Kidney glomerular epithelial cell (primary cell): ENCODE data around the gene VSIG4.
"Not testable (repeated sequence)": the region's sequence is repeated elsewhere in the genome, so short reads cannot be mapped to it uniquely, and the experiment has no call there.

ENCODE experiments used
- DNase-seq: peaks from one replicate; lab custom pipeline; 2025; lab: John Stamatoyannopoulos, UW

The VSIG4 gene

GRCh38 chrX:66007851-66008250, 32.0 kb downstream of the VSIG4 start:
- DNase-seq: no peak

GRCh38 chrX:66005830-66006449, 33.9 kb downstream of the VSIG4 start:
- DNase-seq: no peak

GRCh38 chrX:66004928-66005829, 34.7 kb downstream of the VSIG4 start:
- DNase-seq: no peak

DNA sequence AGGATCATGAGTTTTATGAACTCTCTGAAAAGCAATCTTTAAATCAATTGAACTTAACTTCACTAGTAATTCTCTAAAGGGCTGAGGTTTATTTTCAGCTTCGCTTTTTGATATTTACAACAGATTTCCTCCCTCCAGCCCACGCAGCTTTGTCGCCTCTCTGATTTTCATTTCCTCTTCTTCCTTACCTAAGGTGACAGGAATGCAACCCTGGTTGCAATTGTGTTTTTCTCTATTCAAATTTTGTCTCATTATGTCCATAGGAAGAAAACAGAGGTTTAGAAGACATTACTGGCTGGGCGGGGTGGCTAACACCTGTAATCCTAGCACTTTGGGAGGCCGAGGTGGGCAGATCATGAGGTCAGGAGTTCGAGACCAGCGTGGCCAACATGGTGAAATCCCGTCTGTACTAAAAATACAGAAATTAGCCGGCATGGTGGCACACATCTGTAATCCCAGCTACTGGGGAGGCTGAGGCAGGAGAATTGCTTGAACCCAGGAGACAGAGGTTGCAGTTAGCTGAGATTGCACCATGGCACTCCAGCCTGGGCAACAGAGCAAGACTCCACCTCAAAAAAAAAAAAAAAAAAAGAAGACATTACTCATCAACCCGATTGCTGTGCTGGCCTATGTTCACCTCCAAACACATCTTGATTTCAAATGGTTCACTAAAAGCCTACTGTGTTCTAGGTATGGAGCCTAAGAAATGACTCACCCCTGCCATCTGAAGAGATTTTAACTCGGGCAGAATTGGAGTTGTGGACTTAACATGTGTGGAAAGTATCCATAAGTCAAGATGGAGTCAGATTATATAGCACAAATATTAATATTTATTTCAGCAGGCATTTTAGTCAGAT, 36.8 kb downstream of the VSIG4 start:
- no peak for DNase-seq

DNA sequence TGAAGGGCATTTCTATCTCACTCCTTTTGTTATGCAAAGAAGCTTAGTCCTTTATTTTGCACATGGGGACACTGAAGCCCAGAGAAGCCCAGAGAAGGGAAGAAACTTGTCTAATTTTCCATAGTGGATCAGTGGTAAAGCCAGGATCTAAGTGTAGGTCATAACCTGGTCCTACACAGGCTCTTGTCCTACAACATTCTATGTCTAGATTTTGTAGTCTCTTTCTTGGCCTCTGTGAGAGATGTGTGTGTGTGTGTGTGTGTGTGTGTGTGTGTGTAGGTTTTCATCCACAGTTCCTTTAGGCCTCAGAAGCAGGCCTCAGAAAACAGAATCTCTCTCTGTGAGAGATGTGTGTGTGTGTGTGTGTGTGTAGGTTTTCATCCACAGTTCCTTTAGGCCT, 38.3 kb downstream of the VSIG4 start:
- DNase-seq: no peak

DNA sequence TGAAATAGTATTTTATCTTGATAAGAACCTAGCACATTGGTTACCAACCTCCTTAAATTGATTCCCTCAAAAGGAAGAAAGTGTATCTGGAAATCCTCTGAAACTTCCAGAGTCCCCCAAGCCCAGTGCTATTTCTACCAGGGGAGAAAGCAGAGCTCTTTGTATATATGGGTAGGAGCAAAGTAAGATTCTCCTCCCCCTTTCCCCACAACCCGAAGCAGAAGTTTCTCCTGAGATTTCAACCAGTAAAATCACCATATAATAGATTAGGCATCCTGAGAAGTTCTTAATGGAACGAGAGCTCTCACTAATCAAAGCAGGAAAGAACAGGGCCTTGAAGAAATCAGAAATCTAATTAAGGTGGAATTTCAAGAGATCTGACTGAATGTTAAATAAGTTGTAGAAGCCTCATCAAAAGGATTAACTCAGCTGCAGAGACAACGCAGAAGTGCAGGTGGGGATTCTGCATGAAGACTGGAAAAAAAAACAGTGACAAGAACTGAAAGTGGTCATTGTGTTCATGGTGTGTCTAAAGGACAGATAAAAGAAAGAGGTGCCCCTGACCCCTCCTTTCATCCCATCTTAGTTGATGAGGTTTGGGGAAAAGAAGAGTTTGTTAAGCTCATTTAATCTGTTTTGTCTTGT, 39.1 kb downstream of the VSIG4 start:
- DNase-seq: no peak

DNA sequence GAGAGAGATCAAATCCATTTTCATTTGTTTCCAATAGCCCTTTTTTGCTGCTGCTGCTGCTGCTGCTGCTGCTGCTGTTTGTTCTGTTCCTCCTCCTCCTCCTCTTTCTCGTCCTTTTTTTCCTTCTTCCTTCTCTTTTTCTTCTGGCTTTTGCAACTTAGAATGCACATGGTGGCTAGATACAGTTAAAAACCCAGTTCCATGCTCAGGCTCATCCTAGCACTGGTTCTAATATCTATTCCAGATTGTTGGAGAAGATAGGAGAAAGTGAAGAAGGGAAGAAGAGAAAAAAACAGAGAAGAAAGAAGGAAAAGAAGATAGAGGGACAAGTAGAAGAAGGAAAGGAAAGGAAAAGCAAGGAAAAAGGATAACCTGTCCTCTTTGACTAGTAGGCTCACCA, 39.7 kb downstream of the VSIG4 start:
- DNase-seq: no peak

- DNase-seq: no peak
Measured at GRCh38 chrX:65999563-66000148, 40.2 kb downstream of the VSIG4 start.

- DNase-seq: no peak
Measured at GRCh38 chrX:65999029-65999562, 40.8 kb downstream of the VSIG4 start.

DNA sequence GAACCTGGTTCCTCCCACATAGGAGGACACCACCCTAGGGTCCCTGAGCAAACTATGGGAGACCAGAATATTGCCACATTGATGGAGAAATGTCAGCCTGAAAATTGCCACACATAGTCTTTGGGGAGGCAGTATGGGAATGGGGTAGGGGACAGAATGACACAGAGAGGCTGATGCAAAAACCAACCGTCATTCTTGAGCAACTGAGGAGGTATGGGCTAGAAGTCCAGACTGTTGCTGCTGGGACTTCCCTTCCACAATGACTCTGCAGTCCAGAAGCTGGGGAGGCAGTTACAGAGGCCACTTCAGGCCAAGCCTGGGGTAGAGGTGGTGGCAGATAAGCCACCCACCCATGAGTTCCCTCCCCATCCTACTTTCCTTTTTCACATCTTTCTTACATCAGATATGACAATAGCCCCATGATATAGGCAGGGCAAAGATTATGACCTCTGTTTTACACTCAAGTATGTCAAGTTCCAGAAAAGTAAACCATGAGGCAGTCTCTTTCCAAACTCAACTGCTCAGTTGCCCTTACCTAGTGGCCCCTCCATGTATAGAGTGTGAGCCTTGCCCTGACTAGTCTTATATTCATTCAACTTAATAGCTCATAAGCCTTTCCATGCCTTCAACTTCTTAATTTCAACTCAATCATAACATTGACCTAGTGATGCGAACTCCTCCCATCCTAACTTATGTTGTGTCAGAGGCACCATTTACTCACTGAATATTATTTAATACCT, 41.7 kb downstream of the VSIG4 start:
- DNase-seq: no peak

- no peak for DNase-seq
Measured at GRCh38 chrX:65994519-65995506, 45.1 kb downstream of the VSIG4 start.

- DNase-seq: no peak
Measured at GRCh38 chrX:65993915-65994460, 45.9 kb downstream of the VSIG4 start.

GRCh38 chrX:65993332-65993731, 46.5 kb downstream of the VSIG4 start:
- no peak for DNase-seq

- DNase-seq: no peak
Measured at GRCh38 chrX:65990702-65991101, 49.2 kb downstream of the VSIG4 start.

DNA sequence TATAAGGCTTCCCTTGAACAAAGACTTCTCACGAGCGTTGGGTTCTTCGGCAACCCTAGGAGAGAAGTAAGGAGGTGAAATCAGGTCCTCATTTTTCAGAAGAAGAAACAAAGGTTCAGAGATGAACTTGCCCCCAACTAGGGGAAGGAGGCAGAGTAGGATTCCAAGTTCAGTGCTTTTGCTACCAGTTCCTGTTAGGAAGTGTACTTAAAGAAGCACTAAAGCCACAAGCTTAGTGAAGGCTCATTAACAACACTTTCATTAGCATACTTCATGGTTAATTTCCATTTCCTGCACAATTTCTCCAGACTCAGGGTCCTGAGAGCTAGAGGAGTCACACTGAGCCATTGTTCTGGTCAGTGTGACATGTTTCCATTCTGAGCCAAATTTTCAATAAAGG, 52.1 kb downstream of the VSIG4 start:
- no peak for DNase-seq

- DNase-seq: peak; percentile 10
Measured at GRCh38 chrX:65985922-65986588, 53.8 kb downstream of the VSIG4 start.

GRCh38 chrX:65985211-65985610, 54.7 kb downstream of the VSIG4 start:
- no peak for DNase-seq

- not testable (repeated sequence) for DNase-seq
Measured at GRCh38 chrX:65977161-65977560, 62.7 kb downstream of the VSIG4 start.

- no peak for DNase-seq
Measured at GRCh38 chrX:65976161-65976560, 63.7 kb downstream of the VSIG4 start.
